ENCODE measurements around the gene USP8.

DNA sequence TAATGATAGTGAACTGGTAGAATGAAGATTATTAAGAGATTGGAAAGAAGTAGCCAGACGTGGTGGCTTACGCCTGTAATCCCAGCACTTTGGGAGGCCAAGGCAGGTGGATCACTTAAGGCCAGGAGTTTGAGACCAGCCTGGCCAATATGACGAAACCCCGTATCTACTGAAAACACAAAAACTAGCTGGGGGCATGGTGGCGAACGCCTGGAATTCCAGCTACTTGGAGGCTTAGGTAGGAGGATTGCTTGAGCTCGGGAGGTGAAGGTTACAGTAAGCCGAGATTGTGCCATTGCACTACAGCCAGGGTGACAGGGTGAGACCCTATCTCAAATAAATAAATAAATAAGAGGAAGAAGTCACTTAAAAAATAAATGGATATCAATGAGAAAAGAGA, 14.0 kb downstream of the USP8 start:
- TF ChIP-seq POLR2A (IDR thresholded peaks at IDR 0.05; ENCODE audit: low read length), result no peak
- TF ChIP-seq, protein P1, sequence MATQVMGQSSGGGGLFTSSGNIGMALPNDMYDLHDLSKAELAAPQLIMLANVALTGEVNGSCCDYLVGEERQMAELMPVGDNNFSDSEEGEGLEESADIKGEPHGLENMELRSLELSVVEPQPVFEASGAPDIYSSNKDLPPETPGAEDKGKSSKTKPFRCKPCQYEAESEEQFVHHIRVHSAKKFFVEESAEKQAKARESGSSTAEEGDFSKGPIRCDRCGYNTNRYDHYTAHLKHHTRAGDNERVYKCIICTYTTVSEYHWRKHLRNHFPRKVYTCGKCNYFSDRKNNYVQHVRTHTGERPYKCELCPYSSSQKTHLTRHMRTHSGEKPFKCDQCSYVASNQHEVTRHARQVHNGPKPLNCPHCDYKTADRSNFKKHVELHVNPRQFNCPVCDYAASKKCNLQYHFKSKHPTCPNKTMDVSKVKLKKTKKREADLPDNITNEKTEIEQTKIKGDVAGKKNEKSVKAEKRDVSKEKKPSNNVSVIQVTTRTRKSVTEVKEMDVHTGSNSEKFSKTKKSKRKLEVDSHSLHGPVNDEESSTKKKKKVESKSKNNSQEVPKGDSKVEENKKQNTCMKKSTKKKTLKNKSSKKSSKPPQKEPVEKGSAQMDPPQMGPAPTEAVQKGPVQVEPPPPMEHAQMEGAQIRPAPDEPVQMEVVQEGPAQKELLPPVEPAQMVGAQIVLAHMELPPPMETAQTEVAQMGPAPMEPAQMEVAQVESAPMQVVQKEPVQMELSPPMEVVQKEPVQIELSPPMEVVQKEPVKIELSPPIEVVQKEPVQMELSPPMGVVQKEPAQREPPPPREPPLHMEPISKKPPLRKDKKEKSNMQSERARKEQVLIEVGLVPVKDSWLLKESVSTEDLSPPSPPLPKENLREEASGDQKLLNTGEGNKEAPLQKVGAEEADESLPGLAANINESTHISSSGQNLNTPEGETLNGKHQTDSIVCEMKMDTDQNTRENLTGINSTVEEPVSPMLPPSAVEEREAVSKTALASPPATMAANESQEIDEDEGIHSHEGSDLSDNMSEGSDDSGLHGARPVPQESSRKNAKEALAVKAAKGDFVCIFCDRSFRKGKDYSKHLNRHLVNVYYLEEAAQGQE (IDR thresholded peaks at IDR 0.05), result no peak
- no peak for TF ChIP-seq CTCF (IDR thresholded peaks at IDR 0.05)
- TF ChIP-seq CBX2 (IDR thresholded peaks at IDR 0.05; ENCODE audit: borderline replicate concordance, low read depth), result no peak
- TF ChIP-seq, protein P2, sequence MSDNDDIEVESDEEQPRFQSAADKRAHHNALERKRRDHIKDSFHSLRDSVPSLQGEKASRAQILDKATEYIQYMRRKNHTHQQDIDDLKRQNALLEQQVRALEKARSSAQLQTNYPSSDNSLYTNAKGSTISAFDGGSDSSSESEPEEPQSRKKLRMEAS (IDR thresholded peaks at IDR 0.05), result no peak
- no peak for TF ChIP-seq CEBPB (IDR thresholded peaks at IDR 0.05)
